Hepatocyte (in vitro differentiated cells): Measurements from ENCODE around the gene BLOC1S4. TPM values are rescaled to one million over a fixed set of nuclear protein-coding genes. Genes with fewer than 3 reads are reported as not detected.
A peak's percentile ranks its signal among the peaks of the same experiment; 100 is the strongest.

Experiments used
- DNase-seq: peaks from one replicate; pipeline ENCODE4 v3.0.0-alpha.2; 2016; ENCODE audit warnings: low spot score
- H2AFZ ChIP-seq: fragments of 200-600 bp; sonication (generic); 2 replicates; pipeline ENCODE4 v1.6.0; 2016; ENCODE audit warnings: antibody characterized with exemption, mild to moderate bottlenecking
- H3K27ac ChIP-seq: fragments of 200-600 bp; sonication (generic); 2 replicates; pipeline ENCODE4 v1.5.1; 2016; ENCODE audit warnings: mild to moderate bottlenecking
- H3K27me3 ChIP-seq: fragments of 200-600 bp; sonication (generic); 2 replicates; pipeline ENCODE4 v1.6.1; 2016
- H3K36me3 ChIP-seq: fragments of 200-600 bp; sonication (generic); replicated peaks from 2 replicates; pipeline ENCODE4 v1.5.1; 2016; ENCODE audit warnings: low read depth; ENCODE audit not compliant: insufficient read depth
- H3K4me1 ChIP-seq: fragments of 200-600 bp; sonication (generic); 2 replicates; pipeline ENCODE4 v1.5.1; 2016; ENCODE audit warnings: mild to moderate bottlenecking, moderate library complexity; ENCODE audit not compliant: insufficient read depth
- H3K4me2 ChIP-seq: fragments of 200-600 bp; sonication (generic); 2 replicates; pipeline ENCODE4 v1.6.0; 2016
- H3K4me3 ChIP-seq: fragments of 200-600 bp; sonication (generic); 2 replicates; pipeline ENCODE4 v1.5.1; 2016; ENCODE audit warnings: mild to moderate bottlenecking
- H3K79me2 ChIP-seq: fragments of 200-600 bp; sonication (generic); 2 replicates; pipeline ENCODE4 v1.6.0; 2017; ENCODE audit warnings: mild to moderate bottlenecking
- H3K9me2 ChIP-seq: fragments of 200-600 bp; sonication (generic); replicated peaks from 2 replicates; pipeline ENCODE4 v1.6.0; 2017; ENCODE audit warnings: mild to moderate bottlenecking; ENCODE audit not compliant: insufficient read depth
- H3K9me3 ChIP-seq: fragments of 200-600 bp; sonication (generic); 2 replicates; pipeline ENCODE4 v1.5.1; 2016; ENCODE audit warnings: low read depth, mild to moderate bottlenecking
- H4K20me1 ChIP-seq: fragments of 200-600 bp; sonication (generic); 2 replicates; pipeline ENCODE4 v1.6.0; 2016; ENCODE audit warnings: mild to moderate bottlenecking; ENCODE audit not compliant: insufficient read depth, poor library complexity, severe bottlenecking
- CTCF ChIP-seq: fragments of 200-600 bp; sonication (generic); IDR thresholded peaks from 2 replicates; pipeline ENCODE4 v1.5.1; 2016; ENCODE audit warnings: antibody characterized with exemption, mild to moderate bottlenecking; ENCODE audit not compliant: poor library complexity
- EZH2 ChIP-seq: fragments of 200-600 bp; sonication (generic); IDR thresholded peaks from 2 replicates; pipeline ENCODE4 v1.6.1; 2016; ENCODE audit warnings: antibody characterized with exemption, mild to moderate bottlenecking, borderline replicate concordance
- EZH2phosphoT487 ChIP-seq: fragments of 200-600 bp; sonication (generic); IDR thresholded peaks from one replicate; pipeline ENCODE4 v1.6.1; 2018; ENCODE audit warnings: antibody characterized with exemption, mild to moderate bottlenecking, low read depth, moderate library complexity; ENCODE audit not compliant: unreplicated experiment, severe bottlenecking
- WGBS: methylation state at CpG from one replicate; pipeline ENCODE4 v1.1.6; 2016; ENCODE audit warnings: low lambda C conversion rate; ENCODE audit errors: missing lambda C conversion rate; 5-methylcytosine and 5-hydroxymethylcytosine counted together
- polyA plus RNA-seq: library from polyadenylated mRNA; unstranded; fragments of >200 nt; fragmentation: Nextera tagmentation; extraction: Ambion mirVana; gene quantifications from 2 replicates; pipeline ENCODE4 v1.2.1, GENCODE V29; 2016
- total RNA-seq: library from RNA; depleted of rRNA; stranded (reverse); fragments of >200 nt; gene quantifications from 2 replicates; pipeline ENCODE4 v1.2.3, GENCODE V29; 2014

The BLOC1S4 gene
- total and polyA plus RNA-seq, 2 experiments from 2014 or later: 33.3 to 60.0 TPM

GRCh38 chr4:6751611-6752485 lies 35.9 kb downstream of the BLOC1S4 start:
- no peak overlapping the region for H3K27ac ChIP-seq
- peaks cover 21% of the 10 kb centered on the region for H3K4me1 ChIP-seq
- peak overlapping the region; percentile 2 for H2AFZ ChIP-seq

GRCh38 chr4:6752486-6752829 lies 36.5 kb downstream of the BLOC1S4 start:
- DNase-seq: no peak
- Histone ChIP-seq H3K4me3 (no peak overlapping the region), H3K9me2 (no peaks in the 10 kb centered on the region), H3K79me2 (no peaks in the 10 kb centered on the region), H4K20me1 (no peaks in the 10 kb centered on the region), H3K4me1 (peaks cover 18% of the 10 kb centered on the region), H3K4me2 (no peak overlapping the region), H2AFZ (no peak overlapping the region), H3K27me3 (no peaks in the 10 kb centered on the region), H3K27ac (no peak overlapping the region), H3K9me3 (no peaks in the 10 kb centered on the region), H3K36me3 (no peaks in the 10 kb centered on the region)
- 96% methylated on average over 6 of the region's 6 CpGs for WGBS
- TF ChIP-seq EZH2 (no peak), CTCF (no peak), EZH2phosphoT487 (no peak)

More at GRCh38 chr4:6751611-6752485, 35.9 kb downstream of the BLOC1S4 start:
- WGBS: 72% methylated on average over 18 of the region's 18 CpGs
- Histone ChIP-seq H3K36me3 (no peaks in the 10 kb centered on the region), H3K4me2 (no peak overlapping the region), H4K20me1 (no peaks in the 10 kb centered on the region), H3K9me3 (no peaks in the 10 kb centered on the region), H3K9me2 (no peaks in the 10 kb centered on the region), H3K27me3 (no peaks in the 10 kb centered on the region), H3K79me2 (no peaks in the 10 kb centered on the region), H3K4me3 (no peak overlapping the region)
- no peak for TF ChIP-seq EZH2
- TF ChIP-seq CTCF: no peak
- no peak for TF ChIP-seq EZH2phosphoT487
- no peak for DNase-seq

- peak; percentile 15 for DNase-seq
- Histone ChIP-seq H3K4me2 (no peak overlapping the region), H3K4me1 (peaks cover 16% of the 10 kb centered on the region), H4K20me1 (no peaks in the 10 kb centered on the region), H3K36me3 (no peaks in the 10 kb centered on the region), H3K4me3 (no peak overlapping the region), H3K27me3 (no peaks in the 10 kb centered on the region), H3K9me3 (no peaks in the 10 kb centered on the region), H3K79me2 (no peaks in the 10 kb centered on the region), H3K27ac (no peak overlapping the region), H3K9me2 (no peaks in the 10 kb centered on the region), H2AFZ (no peak overlapping the region)
- TF ChIP-seq CTCF (no peak), EZH2phosphoT487 (no peak)
- 62% methylated on average over 16 of the region's 18 CpGs for WGBS
Observed at GRCh38 chr4:6753103-6753560, 37.2 kb downstream of the BLOC1S4 start.
